ACHN (cell line): ENCODE results near the gene KLC4.
"Not testable (repeated sequence)": the region's sequence is repeated elsewhere in the genome, so short reads cannot be mapped to it uniquely, and the experiment has no call there.

Experiments used
- DNase-seq: peaks from one replicate; pipeline ENCODE4 v3.0.0-alpha.2; 2015
- in situ Hi-C: cut with HindIII; loops from 2 replicates; pipeline ENCODE4 v1.10.0; 2017; ENCODE audit warnings: low sequenced_read_pairs, low pct_ligation_motif_present, low pct_unique_long_range_greater_than_20kb

KLC4 gene

DNA sequence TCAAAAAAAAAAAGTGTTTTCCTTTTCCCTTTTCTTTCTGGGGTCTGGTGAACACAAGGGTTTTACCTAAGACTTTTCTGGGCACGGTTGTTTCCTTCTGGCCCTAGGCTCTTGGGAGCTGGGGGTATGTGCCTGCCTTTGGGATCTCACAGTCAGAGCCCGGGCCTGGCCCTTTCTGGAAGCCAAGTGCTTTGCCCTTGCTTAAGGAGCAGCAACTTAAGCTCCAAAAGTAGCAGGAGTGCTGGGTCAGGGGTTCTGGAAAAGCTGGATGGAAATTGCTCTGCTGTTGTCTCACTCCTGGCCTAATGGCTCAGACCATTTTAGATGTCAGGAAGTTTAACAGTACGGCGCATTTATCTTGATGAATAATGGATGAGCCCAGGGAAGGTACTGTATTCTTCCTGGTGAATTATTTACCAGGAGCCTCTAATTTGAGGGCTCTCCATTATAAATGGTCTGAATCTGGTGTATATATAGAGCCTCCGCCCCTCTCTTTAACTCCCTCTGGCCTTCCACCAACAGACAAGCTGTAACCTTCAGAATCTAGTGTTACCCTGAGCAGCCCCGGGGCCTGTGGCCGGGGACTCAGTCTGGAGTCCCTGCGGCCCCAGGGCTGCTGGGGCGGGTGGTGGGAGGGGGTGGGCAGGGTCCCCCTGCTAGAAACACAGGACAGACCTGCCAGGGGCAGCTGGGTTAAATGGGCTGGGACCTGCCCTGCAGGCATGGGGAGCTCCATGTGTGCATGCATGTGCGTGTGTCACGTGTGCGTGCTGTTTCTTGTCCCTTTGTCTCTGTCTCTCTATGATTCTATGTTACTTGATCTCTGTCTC, 54.2 kb downstream of the KLC4 start:
- no peak for DNase-seq
- in situ Hi-C loops: no loop called here

DNA sequence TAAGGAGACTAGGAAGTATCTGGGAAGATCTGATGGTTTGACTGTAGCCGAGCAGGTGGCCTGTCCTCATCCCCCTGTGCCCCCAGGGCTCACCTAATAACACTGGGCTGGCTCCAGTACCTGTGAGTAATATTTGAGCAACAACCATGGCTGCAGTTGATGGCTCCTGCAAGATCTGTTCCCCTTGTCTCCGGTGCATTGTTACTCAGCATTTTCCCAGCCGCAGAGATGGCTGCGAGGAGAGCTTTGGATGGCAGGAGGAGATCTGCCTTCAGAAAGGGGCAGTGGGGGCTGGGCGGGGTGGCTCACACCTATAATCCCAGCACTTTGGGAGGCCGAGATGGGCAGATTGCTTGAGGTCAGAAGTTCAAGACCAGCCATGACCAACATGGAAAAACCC, 55.9 kb downstream of the KLC4 start:
- in situ Hi-C loops: no loop called here
- DNase-seq: no peak

DNA sequence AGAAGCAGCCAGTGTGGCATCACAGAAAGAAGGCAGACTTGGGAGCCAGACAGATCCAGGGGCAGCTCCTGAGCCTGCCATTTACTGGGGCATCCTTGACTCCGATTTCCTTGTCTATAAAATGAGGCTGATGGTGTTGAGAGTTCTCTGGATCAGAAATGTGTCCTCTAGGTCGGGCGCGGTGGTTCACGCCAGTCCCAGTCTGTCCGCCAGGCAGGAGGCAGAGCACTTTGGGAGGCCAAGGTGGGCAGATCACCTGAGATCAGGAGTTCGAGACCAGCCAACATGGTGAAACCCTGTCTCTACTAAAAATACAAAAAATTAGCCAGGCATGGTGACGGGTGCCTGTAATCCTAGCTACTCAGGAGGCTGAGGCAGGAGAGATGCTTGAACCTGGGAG, 58.0 kb downstream of the KLC4 start:
- in situ Hi-C loops: not testable (repeated sequence)

DNA sequence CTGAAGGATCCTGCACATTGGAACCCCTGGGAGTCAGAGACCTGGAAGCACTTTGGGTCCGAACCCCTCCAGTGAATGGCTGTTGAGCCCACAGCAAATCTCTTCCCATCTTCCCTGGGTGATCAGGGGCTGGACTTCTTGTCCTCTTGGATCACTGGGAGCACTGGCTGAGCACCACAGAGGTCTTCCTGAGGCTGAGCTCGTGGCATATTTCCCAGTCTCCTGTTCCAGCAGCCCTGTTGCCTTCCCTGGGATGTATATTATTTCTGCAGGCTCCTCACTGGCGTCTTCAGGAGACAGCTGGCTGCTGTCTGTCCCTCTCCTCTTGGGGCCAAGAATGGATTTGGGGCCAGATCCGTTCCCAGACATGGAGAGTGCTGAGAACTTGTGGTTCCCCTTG, 60.1 kb downstream of the KLC4 start:
- in situ Hi-C loops: no loop called here
- DNase-seq: no peak

More for the DNA sequence above, 58.0 kb downstream of the KLC4 start:
- DNase-seq: not testable (repeated sequence)

DNA sequence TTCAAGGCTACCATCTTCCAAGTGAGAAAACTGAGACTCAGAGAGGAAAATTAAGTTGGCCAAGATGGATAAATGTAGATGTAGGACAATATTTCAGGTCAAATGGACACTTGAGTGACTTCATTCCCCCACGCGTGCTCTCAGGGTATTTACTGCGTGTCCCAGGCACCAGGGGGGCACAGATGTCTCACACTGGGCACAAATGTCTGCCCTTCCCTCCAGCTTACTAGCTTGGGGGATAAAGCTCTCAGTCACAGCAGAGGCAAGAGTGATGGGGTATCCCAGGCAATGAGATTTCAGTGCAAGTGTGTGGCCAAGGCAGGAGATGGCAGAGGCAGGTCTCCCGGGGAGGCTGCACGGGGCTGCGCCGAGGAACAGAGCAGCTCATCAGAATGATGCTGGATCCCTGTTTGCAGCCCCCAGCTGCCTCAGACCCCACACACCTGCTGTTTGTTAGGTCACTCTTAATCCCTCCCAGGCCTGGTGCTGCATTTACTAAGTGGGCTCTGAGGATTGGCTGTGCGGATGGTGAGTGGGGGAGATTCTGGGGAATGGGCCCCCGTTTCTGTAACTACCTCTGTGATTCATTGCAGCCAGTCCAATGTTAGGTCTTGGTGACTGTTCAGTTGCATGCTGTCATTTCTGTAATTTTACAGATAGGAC, 60.8 kb downstream of the KLC4 start:
- DNase-seq: no peak
- in situ Hi-C loops: no loop called here

DNA sequence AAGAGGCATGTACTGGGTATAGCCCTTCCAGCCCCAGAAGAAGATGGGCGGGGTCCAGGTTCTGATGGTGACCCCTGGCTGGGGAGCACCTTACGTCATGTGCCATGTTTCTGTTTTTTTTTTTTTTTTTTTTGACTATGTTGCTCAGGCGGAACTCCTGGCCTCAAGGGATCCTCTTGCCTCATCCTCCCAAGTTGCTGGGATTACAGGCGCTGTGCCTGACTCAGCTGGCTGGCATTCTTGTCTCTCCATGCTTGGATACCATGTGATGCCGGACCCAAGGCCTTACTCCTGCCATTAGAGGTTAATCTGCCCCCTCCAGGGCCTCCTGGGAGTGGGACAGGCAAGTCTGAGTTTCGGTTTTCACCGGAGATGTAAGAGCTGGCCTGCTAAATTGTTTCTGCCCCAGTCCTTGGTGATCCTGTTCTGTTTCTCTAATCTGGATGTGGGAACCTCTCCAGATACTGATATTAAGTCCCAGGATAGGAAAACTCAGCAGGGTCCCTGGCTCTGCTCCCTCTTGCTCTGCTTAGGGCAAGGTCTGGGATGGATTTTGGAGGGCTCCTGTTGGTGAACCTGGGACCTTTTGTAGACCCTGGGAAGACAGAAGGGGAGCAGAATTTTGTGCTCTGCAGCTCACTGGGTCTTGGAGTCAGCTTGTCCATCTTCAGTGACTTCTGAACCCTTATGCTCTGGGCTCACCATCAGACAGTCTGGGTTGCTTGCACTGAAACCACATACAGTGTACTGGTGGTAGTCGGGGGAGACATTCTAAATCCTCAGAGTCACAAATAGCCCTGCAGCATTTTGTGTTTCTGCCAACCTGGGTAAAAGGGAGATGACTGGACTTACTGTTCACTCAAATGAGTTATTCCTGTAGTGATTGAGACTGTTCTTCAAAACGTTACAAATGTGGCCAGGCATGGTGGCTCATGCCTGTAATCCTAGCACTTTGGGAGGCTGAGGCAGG, 61.8 kb downstream of the KLC4 start:
- in situ Hi-C loops: no loop called here
- DNase-seq: peak; percentile 93

DNA sequence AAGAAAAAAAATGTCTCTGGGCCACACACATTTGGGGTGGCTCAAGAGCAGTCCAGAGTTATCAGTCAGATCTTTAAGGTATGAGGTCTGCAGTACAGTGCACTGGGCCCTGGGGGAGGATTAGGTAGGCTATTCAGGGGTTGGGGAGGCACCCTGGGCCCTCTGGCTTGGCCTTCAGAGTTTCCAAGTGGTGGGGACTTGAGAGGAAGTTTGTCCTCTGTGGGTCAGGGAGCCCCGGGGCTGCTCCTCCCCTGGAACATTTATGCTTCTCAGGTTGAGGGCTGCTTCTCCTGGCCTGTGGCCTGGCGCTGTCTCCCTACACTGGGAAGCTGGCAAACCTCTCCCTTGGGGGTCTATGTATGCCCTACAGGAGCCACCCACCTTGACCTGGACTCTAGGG, 62.7 kb downstream of the KLC4 start:
- in situ Hi-C loops: no loop called here
- no peak for DNase-seq

DNA sequence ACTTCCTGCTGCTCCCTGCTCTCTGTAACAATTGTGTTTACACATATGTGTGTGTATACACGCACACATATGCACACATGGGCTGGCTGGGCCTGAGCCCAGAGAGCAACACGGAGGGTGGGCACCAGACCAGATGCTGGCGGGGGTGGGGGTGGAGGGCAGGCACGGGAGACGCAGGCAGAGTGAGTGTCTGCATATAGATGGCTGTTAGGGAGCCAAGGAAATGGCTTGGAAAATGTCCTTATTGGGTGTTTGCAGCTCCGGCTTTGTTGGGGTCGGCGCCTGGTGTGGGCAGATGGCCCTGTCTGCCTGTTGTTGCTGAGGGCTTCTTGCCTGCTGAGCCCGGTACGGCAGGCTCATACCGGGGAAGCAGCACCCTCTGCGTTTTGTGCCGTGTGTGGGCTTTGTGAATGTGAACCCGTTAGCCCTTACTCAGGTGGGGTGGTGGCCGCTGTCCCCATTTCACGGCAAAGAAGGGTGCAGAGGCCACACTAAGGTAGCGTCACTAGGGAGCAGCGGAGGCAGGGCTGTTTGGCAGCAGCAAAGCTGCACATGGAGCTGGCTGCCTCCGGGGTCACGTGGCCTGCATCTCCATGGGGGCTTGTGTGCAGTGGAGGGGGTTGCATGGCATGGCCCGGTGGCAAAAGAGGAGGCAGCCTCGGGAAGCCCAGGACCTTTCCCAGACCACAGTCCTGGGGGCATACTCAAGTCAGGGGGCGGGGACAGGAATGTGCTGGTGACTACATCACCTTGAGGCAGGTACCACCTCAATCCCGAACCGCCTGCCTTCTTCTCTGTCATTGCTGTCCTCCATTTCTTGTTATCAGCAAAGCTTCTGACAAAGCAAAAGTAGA, 64.3 kb downstream of the KLC4 start:
- in situ Hi-C loops: no loop called here
- DNase-seq: no peak

DNA sequence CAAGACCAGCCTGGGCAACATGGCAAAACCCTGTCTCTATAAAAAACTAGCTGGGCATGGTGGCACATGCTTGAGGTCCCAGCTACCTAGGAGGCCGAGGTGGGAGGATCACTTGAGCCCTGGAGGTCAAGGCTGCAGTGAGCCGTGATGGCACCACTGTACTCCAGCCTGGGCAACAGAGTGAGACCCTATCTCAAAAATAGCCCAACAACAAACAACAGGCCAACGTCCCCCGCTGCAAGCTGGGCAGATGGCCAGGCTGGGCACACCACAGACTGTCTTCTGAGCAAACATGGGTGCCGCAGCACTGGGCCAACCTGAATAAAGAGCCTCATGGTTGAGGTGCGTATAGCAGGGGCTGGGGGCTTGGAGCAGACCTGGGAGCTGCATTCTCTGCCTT, 65.0 kb downstream of the KLC4 start:
- no peak for DNase-seq
- in situ Hi-C loops: no loop called here
